Osteocyte (in vitro differentiated cells): ENCODE results near the gene RNF149. TPM values are rescaled to one million over a fixed set of nuclear protein-coding genes. Genes with fewer than 3 reads are reported as not detected.

Source experiments
- DNase-seq: peaks from one replicate; pipeline ENCODE4 v3.0.0; 2021; ENCODE audit warnings: mixed read lengths; ENCODE audit not compliant: unreplicated experiment; ENCODE audit errors: extremely low spot score
- H3K27ac Mint-ChIP-seq: one replicate; pipeline ENCODE4 v1.8.0; 2021; ENCODE audit warnings: mild to moderate bottlenecking, mixed read lengths; ENCODE audit not compliant: unreplicated experiment
- H3K27me3 Mint-ChIP-seq: one replicate; pipeline ENCODE4 v1.8.0; 2021; ENCODE audit warnings: mixed read lengths; ENCODE audit not compliant: unreplicated experiment
- H3K36me3 Mint-ChIP-seq: one replicate; pipeline ENCODE4 v1.8.0; 2021; ENCODE audit warnings: mixed read lengths; ENCODE audit not compliant: unreplicated experiment
- H3K4me1 Mint-ChIP-seq: one replicate; pipeline ENCODE4 v1.8.0; 2021; ENCODE audit warnings: mixed read lengths; ENCODE audit not compliant: unreplicated experiment
- H3K4me3 Mint-ChIP-seq: one replicate; pipeline ENCODE4 v1.8.0; 2021; ENCODE audit warnings: mild to moderate bottlenecking, moderate library complexity, mixed read lengths; ENCODE audit not compliant: unreplicated experiment
- H3K9me3 Mint-ChIP-seq: one replicate; pipeline ENCODE4 v1.8.0; 2021; ENCODE audit warnings: mixed read lengths; ENCODE audit not compliant: unreplicated experiment
- CTCF ChIP-seq: fragments of 200-600 bp; sonication (generic); IDR thresholded peaks from 2 replicates; pipeline ENCODE4 v1.5.0; 2021; ENCODE audit warnings: antibody characterized with exemption, mild to moderate bottlenecking, moderate library complexity
- total RNA-seq: library from RNA; stranded (reverse); gene quantifications from 2 replicates; pipeline ENCODE4 v1.2.1, GENCODE V29; 2021

The RNF149 gene
- total RNA-seq, 1 donor from 2014 or later: 31.8 TPM

GRCh38 chr2:101281482-101281881 is 27.0 kb downstream of the RNF149 start:
- Mint-ChIP-seq H3K4me1 (no peaks in the 10 kb centered on the region), H3K9me3 (no peaks in the 10 kb centered on the region), H3K4me3 (no peak overlapping the region), H3K27me3 (no peaks in the 10 kb centered on the region), H3K36me3 (peaks cover 60% of the 10 kb centered on the region), H3K27ac (no peak overlapping the region)
- TF ChIP-seq CTCF: no peak
- DNase-seq: no peak

- Mint-ChIP-seq H3K4me3 (no peak overlapping the region), H3K36me3 (peaks cover 48% of the 10 kb centered on the region)
Observed at GRCh38 chr2:101278925-101279324, 29.6 kb downstream of the RNF149 start.

GRCh38 chr2:101277111-101277510 is 31.4 kb downstream of the RNF149 start:
- no peak for TF ChIP-seq CTCF
- Mint-ChIP-seq H3K27ac (no peak overlapping the region), H3K27me3 (no peaks in the 10 kb centered on the region), H3K4me1 (no peaks in the 10 kb centered on the region), H3K36me3 (peaks cover 44% of the 10 kb centered on the region), H3K4me3 (no peak overlapping the region), H3K9me3 (no peaks in the 10 kb centered on the region)
- DNase-seq: no peak

More at GRCh38 chr2:101278925-101279324, 29.6 kb downstream of the RNF149 start:
- TF ChIP-seq CTCF: no peak
- no peak overlapping the region for H3K27ac Mint-ChIP-seq
- no peaks in the 10 kb centered on the region for H3K9me3 Mint-ChIP-seq
- DNase-seq: no peak
- H3K27me3 Mint-ChIP-seq: no peaks in the 10 kb centered on the region
- H3K4me1 Mint-ChIP-seq: no peaks in the 10 kb centered on the region

GRCh38 chr2:101274142-101274541 is 34.4 kb downstream of the RNF149 start:
- Mint-ChIP-seq H3K9me3 (no peaks in the 10 kb centered on the region), H3K4me1 (no peaks in the 10 kb centered on the region), H3K36me3 (peaks cover 37% of the 10 kb centered on the region), H3K27ac (no peak overlapping the region), H3K4me3 (no peak overlapping the region), H3K27me3 (no peaks in the 10 kb centered on the region)
- TF ChIP-seq CTCF: no peak
- no peak for DNase-seq

- peaks cover 40% of the 10 kb centered on the region for H3K36me3 Mint-ChIP-seq
- H3K27ac Mint-ChIP-seq: no peak overlapping the region
- no peak overlapping the region for H3K4me3 Mint-ChIP-seq
- H3K9me3 Mint-ChIP-seq: no peaks in the 10 kb centered on the region
- no peaks in the 10 kb centered on the region for H3K4me1 Mint-ChIP-seq
- no peak for TF ChIP-seq CTCF
- H3K27me3 Mint-ChIP-seq: no peaks in the 10 kb centered on the region
- DNase-seq: no peak
Observed at GRCh38 chr2:101273056-101273455, 35.4 kb downstream of the RNF149 start.
